ENCODE data around the gene P3H3.

DNA sequence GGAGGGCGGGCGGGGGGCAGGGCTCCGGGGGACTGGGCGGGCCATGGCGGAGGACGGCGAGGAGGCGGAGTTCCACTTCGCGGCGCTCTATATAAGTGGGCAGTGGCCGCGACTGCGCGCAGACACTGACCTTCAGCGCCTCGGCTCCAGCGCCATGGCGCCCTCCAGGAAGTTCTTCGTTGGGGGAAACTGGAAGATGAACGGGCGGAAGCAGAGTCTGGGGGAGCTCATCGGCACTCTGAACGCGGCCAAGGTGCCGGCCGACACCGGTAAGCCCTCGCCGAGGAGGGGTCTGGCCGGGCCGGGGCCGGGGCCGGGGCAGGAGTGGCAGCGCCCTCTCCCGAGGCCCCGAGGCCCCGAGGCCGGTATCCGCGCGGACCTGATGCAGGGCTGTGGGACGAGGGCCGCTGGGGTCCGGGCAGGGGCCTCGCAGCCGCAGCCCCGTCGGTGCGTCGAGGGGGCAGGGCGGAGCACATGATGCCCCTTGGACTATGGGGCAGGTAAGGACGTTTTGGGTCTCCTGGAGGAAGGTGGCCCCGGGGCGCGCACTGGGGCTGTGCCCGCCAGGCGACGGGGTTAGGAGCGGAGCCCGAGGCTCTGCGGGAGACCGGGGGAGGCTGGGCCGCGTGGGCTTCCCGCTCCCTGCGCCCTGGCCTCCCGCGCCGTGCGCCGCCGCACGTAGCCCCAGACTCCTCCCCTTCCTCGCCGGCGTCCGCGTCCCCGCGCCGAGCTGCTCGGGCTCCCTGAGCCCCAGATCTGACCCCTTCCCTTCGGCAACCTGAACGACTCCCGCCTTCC, 39.4 kb downstream of the P3H3 start, which contains the start of gene TPI1:
- TF ChIP-seq, protein P1, sequence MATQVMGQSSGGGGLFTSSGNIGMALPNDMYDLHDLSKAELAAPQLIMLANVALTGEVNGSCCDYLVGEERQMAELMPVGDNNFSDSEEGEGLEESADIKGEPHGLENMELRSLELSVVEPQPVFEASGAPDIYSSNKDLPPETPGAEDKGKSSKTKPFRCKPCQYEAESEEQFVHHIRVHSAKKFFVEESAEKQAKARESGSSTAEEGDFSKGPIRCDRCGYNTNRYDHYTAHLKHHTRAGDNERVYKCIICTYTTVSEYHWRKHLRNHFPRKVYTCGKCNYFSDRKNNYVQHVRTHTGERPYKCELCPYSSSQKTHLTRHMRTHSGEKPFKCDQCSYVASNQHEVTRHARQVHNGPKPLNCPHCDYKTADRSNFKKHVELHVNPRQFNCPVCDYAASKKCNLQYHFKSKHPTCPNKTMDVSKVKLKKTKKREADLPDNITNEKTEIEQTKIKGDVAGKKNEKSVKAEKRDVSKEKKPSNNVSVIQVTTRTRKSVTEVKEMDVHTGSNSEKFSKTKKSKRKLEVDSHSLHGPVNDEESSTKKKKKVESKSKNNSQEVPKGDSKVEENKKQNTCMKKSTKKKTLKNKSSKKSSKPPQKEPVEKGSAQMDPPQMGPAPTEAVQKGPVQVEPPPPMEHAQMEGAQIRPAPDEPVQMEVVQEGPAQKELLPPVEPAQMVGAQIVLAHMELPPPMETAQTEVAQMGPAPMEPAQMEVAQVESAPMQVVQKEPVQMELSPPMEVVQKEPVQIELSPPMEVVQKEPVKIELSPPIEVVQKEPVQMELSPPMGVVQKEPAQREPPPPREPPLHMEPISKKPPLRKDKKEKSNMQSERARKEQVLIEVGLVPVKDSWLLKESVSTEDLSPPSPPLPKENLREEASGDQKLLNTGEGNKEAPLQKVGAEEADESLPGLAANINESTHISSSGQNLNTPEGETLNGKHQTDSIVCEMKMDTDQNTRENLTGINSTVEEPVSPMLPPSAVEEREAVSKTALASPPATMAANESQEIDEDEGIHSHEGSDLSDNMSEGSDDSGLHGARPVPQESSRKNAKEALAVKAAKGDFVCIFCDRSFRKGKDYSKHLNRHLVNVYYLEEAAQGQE (IDR thresholded peaks at IDR 0.05; ENCODE audit: insufficient read depth in 1 of 2, low read depth in 2 of 2, low read length in 2 of 2): peak; percentile 21 to 44; a peak in 1 of 4 replicates
- peak; percentile 97 for TF ChIP-seq POLR2AphosphoS5 (IDR thresholded peaks at IDR 0.05; ENCODE audit: low read depth, low read length)
- TF ChIP-seq FOXP2 (optimal IDR thresholded peaks at IDR 0.05; ENCODE audit: borderline replicate concordance, extremely low read depth, extremely low read length, insufficient read depth): no peak
